ENCODE measurements around the gene ALG6.

ALG6 gene

DNA sequence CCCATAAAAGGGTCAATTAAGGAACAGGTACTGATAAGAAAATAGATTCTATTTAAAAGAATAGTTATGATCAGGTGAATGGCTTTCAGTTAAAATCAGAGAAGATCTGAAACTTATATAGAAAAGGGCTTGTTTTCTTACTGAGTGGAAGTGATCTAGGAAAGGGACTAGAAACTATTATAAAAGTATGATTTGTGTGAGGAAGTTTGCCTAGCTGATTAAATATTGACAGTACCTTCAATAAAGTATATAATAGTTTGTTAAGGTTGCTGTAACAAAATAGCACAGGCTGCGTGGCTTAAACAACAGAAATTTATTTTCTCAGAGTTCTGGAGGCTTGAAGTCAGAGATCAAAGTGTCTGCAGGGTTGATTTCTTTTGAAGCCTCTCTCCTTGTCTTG lies 5.4 kb upstream of the ALG6 start:
- no peak for TF ChIP-seq ZFP3 (CRISPR knock-in tag; IDR thresholded peaks at IDR 0.05)
- no peak for TF ChIP-seq ISL1 (CRISPR knock-in tag; IDR thresholded peaks at IDR 0.05)
- no peak for TF ChIP-seq ZNF70 (CRISPR knock-in tag; IDR thresholded peaks at IDR 0.05)
- TF ChIP-seq PATZ1 (CRISPR knock-in tag; IDR thresholded peaks at IDR 0.05; ENCODE audit: borderline replicate concordance): no peak
- TF ChIP-seq, protein P1, sequence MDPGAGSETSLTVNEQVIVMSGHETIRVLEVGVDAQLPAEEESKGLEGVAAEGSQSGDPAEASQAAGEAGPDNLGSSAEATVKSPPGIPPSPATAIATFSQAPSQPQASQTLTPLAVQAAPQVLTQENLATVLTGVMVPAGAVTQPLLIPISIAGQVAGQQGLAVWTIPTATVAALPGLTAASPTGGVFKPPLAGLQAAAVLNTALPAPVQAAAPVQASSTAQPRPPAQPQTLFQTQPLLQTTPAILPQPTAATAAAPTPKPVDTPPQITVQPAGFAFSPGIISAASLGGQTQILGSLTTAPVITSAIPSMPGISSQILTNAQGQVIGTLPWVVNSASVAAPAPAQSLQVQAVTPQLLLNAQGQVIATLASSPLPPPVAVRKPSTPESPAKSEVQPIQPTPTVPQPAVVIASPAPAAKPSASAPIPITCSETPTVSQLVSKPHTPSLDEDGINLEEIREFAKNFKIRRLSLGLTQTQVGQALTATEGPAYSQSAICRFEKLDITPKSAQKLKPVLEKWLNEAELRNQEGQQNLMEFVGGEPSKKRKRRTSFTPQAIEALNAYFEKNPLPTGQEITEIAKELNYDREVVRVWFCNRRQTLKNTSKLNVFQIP (CRISPR knock-in tag; IDR thresholded peaks at IDR 0.05; ENCODE audit: borderline replicate concordance, low read depth): no peak
- no peak for TF ChIP-seq TSHZ2 (CRISPR knock-in tag; IDR thresholded peaks at IDR 0.05)
- no peak for ATAC-seq

GRCh38 chr1:63362578-63362977 lies 4.8 kb upstream of the ALG6 start:
- TF ChIP-seq PATZ1 (CRISPR knock-in tag; IDR thresholded peaks at IDR 0.05; ENCODE audit: borderline replicate concordance) (no peak), ZFP3 (CRISPR knock-in tag; IDR thresholded peaks at IDR 0.05) (no peak), SNAI2 (CRISPR knock-in tag; IDR thresholded peaks at IDR 0.05) (no peak), TCF4 (CRISPR knock-in tag; IDR thresholded peaks at IDR 0.05; ENCODE audit: borderline replicate concordance) (no peak), CSDC2 (CRISPR knock-in tag; IDR thresholded peaks at IDR 0.05) (no peak), PPARA (CRISPR knock-in tag; IDR thresholded peaks at IDR 0.05; ENCODE audit: borderline replicate concordance) (no peak), TSHZ2 (CRISPR knock-in tag; IDR thresholded peaks at IDR 0.05) (no peak), ESRRG (CRISPR knock-in tag; IDR thresholded peaks at IDR 0.05) (no peak), ZNF565 (CRISPR knock-in tag; conservative IDR thresholded peaks at IDR 0.05; ENCODE audit: low read depth) (no peak), ZFP30 (CRISPR knock-in tag; IDR thresholded peaks at IDR 0.05) (no peak), ARNTL (CRISPR knock-in tag; IDR thresholded peaks at IDR 0.05; ENCODE audit: borderline replicate concordance, low read depth) (no peak), ZNF8 (CRISPR knock-in tag; IDR thresholded peaks at IDR 0.05) (no peak), GLIS3 (CRISPR knock-in tag; IDR thresholded peaks at IDR 0.05) (no peak), OSR1 (CRISPR knock-in tag; IDR thresholded peaks at IDR 0.05) (no peak), ZC3H10 (CRISPR knock-in tag; IDR thresholded peaks at IDR 0.05) (no peak), ZNF70 (CRISPR knock-in tag; IDR thresholded peaks at IDR 0.05) (no peak), CSRNP3 (CRISPR knock-in tag; IDR thresholded peaks at IDR 0.05) (no peak), ISL1 (CRISPR knock-in tag; IDR thresholded peaks at IDR 0.05) (no peak)
- TF ChIP-seq, protein P1 (CRISPR knock-in tag; IDR thresholded peaks at IDR 0.05; ENCODE audit: borderline replicate concordance, low read depth): no peak
- ATAC-seq: no peak

Data from SK-N-SH treated with all-trans-retinoic acid at 6 μM for 48 hours (cell line).